Lung (tissue), 12 donors: ENCODE results near the gene NKAIN2. TPM values are rescaled to one million over a fixed set of nuclear protein-coding genes. Genes with fewer than 3 reads are reported as not detected.

Experiments
- ATAC-seq: fragments of 200-7000 bp; cut with Tn5 transposase; one replicate; pipeline ENCODE4 v1.9.1; 2020; ENCODE audit warnings: moderate number of reproducible peaks; ENCODE audit not compliant: insufficient read depth, low FRiP score
- DNase-seq, 3 donors: peaks; one replicate each; pipeline ENCODE4 v3.0.0-alpha.2; 2013 to 2017
- H3K27ac ChIP-seq, 2 donors: one replicate each; pipeline ENCODE4 v1.5.1; 2013; ENCODE audit warnings: mild to moderate bottlenecking in 2 of 2, moderate library complexity in 2 of 2, control low read depth in 1 of 2, inconsistent platforms in 1 of 2, low read depth in 1 of 2, low read length in 1 of 2
- H3K27me3 ChIP-seq, 3 donors: one replicate each; pipeline ENCODE4 v1.5.1; 2013; ENCODE audit warnings: low read length in 2 of 3; ENCODE audit not compliant: control insufficient read depth in 3 of 3, insufficient read depth in 3 of 3
- H3K36me3 ChIP-seq, 4 donors: one replicate each; pipeline ENCODE4 v1.5.1; 2013; ENCODE audit warnings: low read length in 4 of 4, mild to moderate bottlenecking in 1 of 4, moderate library complexity in 1 of 4; ENCODE audit not compliant: control insufficient read depth in 4 of 4, insufficient read depth in 4 of 4
- H3K4me1 ChIP-seq, 5 donors: one replicate each; pipeline ENCODE4 v1.5.1; 2013; ENCODE audit warnings: low read length in 5 of 5, mild to moderate bottlenecking in 2 of 5, moderate library complexity in 1 of 5; ENCODE audit not compliant: control insufficient read depth in 5 of 5, insufficient read depth in 5 of 5
- H3K4me3 ChIP-seq: one replicate; pipeline ENCODE4 v1.5.1; 2013; ENCODE audit warnings: mild to moderate bottlenecking, control low read depth, moderate library complexity
- H3K9ac ChIP-seq, 2 donors: one replicate each; pipeline ENCODE4 v1.5.1; 2013; ENCODE audit warnings: low read length in 2 of 2, control low read depth in 1 of 2; ENCODE audit not compliant: insufficient read depth in 1 of 2
- H3K9me3 ChIP-seq, 4 donors: one replicate each; pipeline ENCODE4 v1.5.1; 2013; ENCODE audit warnings: low read length in 3 of 4, mild to moderate bottlenecking in 1 of 4, moderate library complexity in 1 of 4; ENCODE audit not compliant: control insufficient read depth in 4 of 4, insufficient read depth in 3 of 4
- CTCF ChIP-seq: IDR thresholded peaks from 2 replicates; pipeline ENCODE4 v1.5.1; 2012; ENCODE audit warnings: mild to moderate bottlenecking; ENCODE audit errors: control extremely low read depth, extremely low read depth
- WGBS, 2 donors: extraction: QIAGEN DNeasy Blood & Tissue Kit; methylation state at CpG; one replicate each; pipeline ENCODE4 v1.1.7; 2013; 5-methylcytosine and 5-hydroxymethylcytosine counted together
- polyA plus RNA-seq, 2 donors: library from polyadenylated mRNA; stranded (reverse); fragments of 200-250 nt; gene quantifications; one replicate each; pipeline ENCODE4 v1.2.1, GENCODE V29; 2013
- total RNA-seq, 2 donors: library from RNA; depleted of rRNA in 1 of 2; stranded (reverse); fragments of >200 nt in 1 of 2; gene quantifications; one replicate each; pipeline ENCODE4 v1.2.1, GENCODE V29; 2014 to 2021
- donor health status: control.
- donor health status: control.
- donor health status: Bipolar disorder and iron deficiency.
- donor health status: healthy.
- donor health status: DM: yes; HTN: yes; CAD: no.

NKAIN2 gene
- total and polyA plus RNA-seq, 4 donors = 0.01 to 4.4 TPM; not detected in 2

DNA sequence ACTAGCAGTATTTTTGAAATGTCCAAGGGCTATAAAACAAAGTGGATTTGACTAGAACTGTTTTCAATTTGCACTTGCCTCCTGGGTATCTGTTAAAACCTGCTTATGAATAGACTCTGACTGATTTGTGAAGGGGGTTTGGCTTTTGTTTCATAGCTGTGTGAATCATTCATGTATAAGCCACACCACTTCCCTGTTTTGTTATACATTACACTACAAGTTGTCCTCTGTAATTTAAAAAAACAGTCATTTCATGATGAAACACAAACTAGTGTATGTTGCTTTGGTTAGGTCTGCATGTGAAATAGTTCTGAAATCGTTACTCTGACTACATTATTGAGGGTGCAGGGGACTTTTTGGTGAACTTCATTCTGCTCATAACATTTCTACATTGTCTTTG lies 121.7 kb downstream of the NKAIN2 start:
- no peaks in the 10 kb centered on the region for H3K36me3 ChIP-seq
- no peak for ATAC-seq
- 41 to 62% methylated on average over 1 of the region's 1 CpG for WGBS, 2 donors

DNA sequence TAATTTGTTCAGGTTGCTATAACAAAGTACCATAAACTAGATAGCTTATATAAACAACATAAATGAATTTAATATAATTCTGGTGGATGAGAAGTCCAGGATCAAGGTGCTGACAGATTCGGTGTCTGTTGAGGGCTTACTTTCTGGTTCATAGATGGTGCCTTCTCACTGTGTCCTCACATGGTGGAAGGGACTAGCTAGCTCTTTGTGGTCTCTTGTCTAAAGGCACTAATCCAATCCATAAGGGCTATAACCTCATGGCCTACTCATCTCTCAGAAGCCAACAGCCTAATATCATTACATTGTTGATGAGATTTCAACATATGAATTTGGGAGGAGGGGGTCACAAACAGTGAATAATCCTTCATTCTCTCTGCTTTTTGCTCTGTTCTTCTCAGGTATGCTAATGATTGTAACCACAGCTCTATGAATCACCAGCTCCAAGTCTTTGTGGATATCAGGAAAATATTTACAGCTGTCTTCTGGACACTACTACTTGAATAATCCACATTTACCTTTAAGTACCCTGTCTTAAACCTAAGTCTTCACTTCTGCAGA lies 122.3 kb downstream of the NKAIN2 start:
- no peak overlapping the region for H3K4me3 ChIP-seq
- no peak for DNase-seq
- H3K27me3 ChIP-seq = no peaks in the 10 kb centered on the region
- H3K9ac ChIP-seq = no peak overlapping the region
- no peaks in the 10 kb centered on the region for H3K4me1 ChIP-seq
- 94 to 96% methylated on average over 1 of the region's 1 CpG for WGBS, 2 donors
- H3K36me3 ChIP-seq = no peaks in the 10 kb centered on the region
- ATAC-seq = no peak
- no peaks in the 10 kb centered on the region for H3K9me3 ChIP-seq
- TF ChIP-seq CTCF = no peak
- H3K27ac ChIP-seq = no peak overlapping the region

More for the DNA sequence above, 121.7 kb downstream of the NKAIN2 start:
- no peak for DNase-seq
- H3K4me3 ChIP-seq = no peak overlapping the region
- H3K4me1 ChIP-seq = no peaks in the 10 kb centered on the region
- H3K27me3 ChIP-seq = no peaks in the 10 kb centered on the region
- no peaks in the 10 kb centered on the region for H3K9me3 ChIP-seq
- H3K9ac ChIP-seq = no peak overlapping the region
- TF ChIP-seq CTCF = no peak
- H3K27ac ChIP-seq = no peak overlapping the region

GRCh38 chr6:123928529-123928928 lies 124.9 kb downstream of the NKAIN2 start:
- DNase-seq (no peak), ATAC-seq (no peak)
- H3K36me3 ChIP-seq = no peaks in the 10 kb centered on the region
- H3K9me3 ChIP-seq = no peaks in the 10 kb centered on the region
- TF ChIP-seq CTCF = no peak
- H3K27me3 ChIP-seq = no peaks in the 10 kb centered on the region
- H3K4me3 ChIP-seq = no peak overlapping the region
- no peak overlapping the region for H3K27ac ChIP-seq
- 38 to 60% methylated on average over 1 of the region's 1 CpG for WGBS, 2 donors
- H3K4me1 ChIP-seq = no peaks in the 10 kb centered on the region
- H3K9ac ChIP-seq = no peak overlapping the region

DNA sequence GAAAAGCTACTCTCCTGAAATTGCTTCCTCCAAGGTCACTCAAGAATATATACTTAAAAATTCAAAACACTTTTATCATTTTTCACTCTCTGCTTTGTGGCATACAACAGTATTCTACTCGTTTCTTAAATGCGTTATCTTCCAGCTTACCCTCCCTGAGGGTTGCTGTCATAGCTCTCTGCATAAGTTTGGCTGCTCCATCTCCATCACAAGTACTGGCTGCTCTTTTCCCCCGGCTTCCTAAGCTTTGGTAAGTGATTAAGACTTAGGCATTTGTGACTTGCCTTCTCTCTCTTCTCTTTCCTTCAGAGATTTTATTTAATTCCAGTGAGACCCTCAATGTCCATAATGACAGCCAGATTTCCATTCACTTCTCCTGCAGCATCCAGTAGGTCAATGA lies 128.3 kb downstream of the NKAIN2 start:
- DNase-seq (no peak), ATAC-seq (no peak)
- Histone ChIP-seq H3K4me1 (no peaks in the 10 kb centered on the region), H3K27me3 (no peaks in the 10 kb centered on the region), H3K36me3 (no peaks in the 10 kb centered on the region), H3K9me3 (no peaks in the 10 kb centered on the region), H3K4me3 (no peak overlapping the region), H3K27ac (no peak overlapping the region), H3K9ac (no peak overlapping the region)
- no peak for TF ChIP-seq CTCF
- WGBS, 2 donors = 80 to 90% methylated on average over 3 of the region's 3 CpGs
